HG03280 (cell line): ENCODE results near the gene CIB4.

Experiments used
- ATAC-seq: cut with Tn5 transposase; IDR thresholded peaks from one replicate; pipeline ENCODE4 v1.9.1; 2021; ENCODE audit warnings: mild to moderate bottlenecking, moderate library complexity; ENCODE audit not compliant: unreplicated experiment

The CIB4 gene

GRCh38 chr2:26533661-26534060, 107.5 kb downstream of the CIB4 start:
- no peak for ATAC-seq

DNA sequence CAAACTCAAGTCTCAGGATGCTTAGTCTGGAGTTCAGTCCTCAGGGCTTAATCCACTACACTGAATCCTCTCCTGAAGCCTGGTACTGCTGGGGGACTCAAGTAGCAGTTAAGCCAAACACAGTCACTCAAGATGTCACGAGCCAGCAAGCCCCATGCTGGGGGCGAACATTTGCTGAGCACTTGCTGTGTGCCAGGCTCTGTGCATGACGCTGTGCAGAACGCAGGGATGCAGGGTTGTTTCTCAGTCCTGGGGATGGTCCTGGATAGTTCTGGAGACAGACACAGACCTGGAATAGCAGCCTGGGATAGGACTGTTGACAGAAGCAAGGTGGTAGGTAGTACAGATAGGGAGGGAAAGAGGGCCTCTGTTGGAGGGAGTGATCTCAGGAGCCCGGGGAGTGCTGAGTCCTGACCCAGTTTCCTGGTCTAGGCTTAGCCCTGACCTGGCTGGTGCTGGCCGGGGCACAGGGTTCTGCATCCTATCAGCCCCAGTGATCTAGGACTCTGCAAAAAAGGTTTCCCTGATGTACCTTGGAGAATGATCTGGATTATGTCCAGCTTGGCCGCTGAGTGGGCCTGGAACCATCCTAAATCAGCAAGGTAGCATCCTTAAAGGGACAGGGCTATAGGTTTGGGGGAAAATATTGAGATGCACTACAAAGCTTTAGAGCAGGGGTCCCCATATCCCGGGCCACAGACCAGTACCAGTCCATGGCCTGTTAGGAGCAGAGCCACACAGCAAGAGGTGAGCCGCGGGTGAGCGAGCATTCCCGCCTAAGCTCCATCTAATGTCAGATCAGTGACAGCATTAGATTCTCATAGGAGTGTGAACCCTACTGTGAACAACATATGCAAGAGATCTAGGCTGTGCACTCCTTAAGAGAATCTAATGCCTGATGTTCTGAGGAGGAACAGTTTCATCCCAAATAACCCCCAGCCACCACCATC, 108.6 kb downstream of the CIB4 start:
- no peak for ATAC-seq
